Measurements from ENCODE around the gene CLDN16. TPM values are rescaled to one million over a fixed set of nuclear protein-coding genes. Genes with fewer than 3 reads are reported as not detected.

The CLDN16 gene
- total RNA-seq, 1 donor from 2014 or later, result not detected

GRCh38 chr3:190368881-190369280 is 19.1 kb upstream of the CLDN16 start:
- DNase-seq (no peak), ATAC-seq (ENCODE audit: low read depth) (no peak)
- Mint-ChIP-seq H3K4me1 (no peaks in the 10 kb centered on the region), H3K9me3 (no peaks in the 10 kb centered on the region), H3K36me3 (ENCODE audit: low read depth) (no peaks in the 10 kb centered on the region), H3K27ac (no peak overlapping the region), H3K4me3 (no peak overlapping the region), H3K27me3 (no peaks in the 10 kb centered on the region)
- TF ChIP-seq CTCF (IDR thresholded peaks at IDR 0.05), result no peak
- POLR2A ChIA-PET, result no interaction called here
- intact Hi-C loops (cut with micrococcal nuclease), result no loop called here
- CTCF ChIA-PET, result no interaction called here

GRCh38 chr3:190369668-190370295 is 18.2 kb upstream of the CLDN16 start:
- DNase-seq (no peak), ATAC-seq (ENCODE audit: low read depth) (no peak)
- TF ChIP-seq CTCF (IDR thresholded peaks at IDR 0.05), result no peak
- CTCF ChIA-PET, result no interaction called here
- no peaks in the 10 kb centered on the region for H3K36me3 Mint-ChIP-seq (ENCODE audit: low read depth)
- H3K4me1 Mint-ChIP-seq, result no peaks in the 10 kb centered on the region
- H3K9me3 Mint-ChIP-seq, result no peaks in the 10 kb centered on the region
- POLR2A ChIA-PET, result no interaction called here
- no peak overlapping the region for H3K27ac Mint-ChIP-seq
- intact Hi-C loops (cut with micrococcal nuclease), result no loop called here
- no peaks in the 10 kb centered on the region for H3K27me3 Mint-ChIP-seq
- no peak overlapping the region for H3K4me3 Mint-ChIP-seq

GRCh38 chr3:190370369-190370768 is 17.6 kb upstream of the CLDN16 start:
- no peaks in the 10 kb centered on the region for H3K4me1 Mint-ChIP-seq
- no peak overlapping the region for H3K4me3 Mint-ChIP-seq
- H3K27me3 Mint-ChIP-seq, result no peaks in the 10 kb centered on the region
- DNase-seq (no peak), ATAC-seq (ENCODE audit: low read depth) (no peak)
- no peaks in the 10 kb centered on the region for H3K36me3 Mint-ChIP-seq (ENCODE audit: low read depth)
- no peak for TF ChIP-seq CTCF (IDR thresholded peaks at IDR 0.05)
- H3K9me3 Mint-ChIP-seq, result no peaks in the 10 kb centered on the region
- ChIA-PET CTCF (no interaction called here), POLR2A (no interaction called here)
- no peak overlapping the region for H3K27ac Mint-ChIP-seq
- intact Hi-C loops (cut with micrococcal nuclease), result no loop called here

DNA sequence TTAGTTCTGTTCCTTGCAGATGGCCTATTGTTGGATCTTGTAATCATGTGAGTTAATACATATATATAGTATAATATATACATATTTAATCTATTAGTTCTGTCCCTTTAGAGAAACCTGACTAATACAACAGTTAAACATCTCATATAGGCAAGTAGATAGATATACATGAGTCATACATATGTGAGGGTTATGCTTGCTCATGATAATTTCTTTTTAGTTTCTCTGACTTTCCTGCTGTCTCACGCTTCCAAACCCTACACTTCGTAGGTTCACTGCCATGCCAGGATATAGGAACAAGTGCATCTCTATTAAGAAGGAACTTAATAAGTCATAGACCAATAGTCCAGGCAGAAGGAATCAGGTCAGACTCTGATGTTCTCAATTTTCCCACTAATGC is 16.8 kb upstream of the CLDN16 start:
- Mint-ChIP-seq H3K9me3 (no peaks in the 10 kb centered on the region), H3K27ac (no peak overlapping the region), H3K4me1 (no peaks in the 10 kb centered on the region), H3K4me3 (no peak overlapping the region), H3K36me3 (ENCODE audit: low read depth) (no peaks in the 10 kb centered on the region), H3K27me3 (no peaks in the 10 kb centered on the region)
- ATAC-seq (ENCODE audit: low read depth), result no peak
- POLR2A ChIA-PET, result no interaction called here
- no peak for TF ChIP-seq CTCF (IDR thresholded peaks at IDR 0.05)
- no peak for DNase-seq
- intact Hi-C loops (cut with micrococcal nuclease), result no loop called here
- CTCF ChIA-PET, result no interaction called here

DNA sequence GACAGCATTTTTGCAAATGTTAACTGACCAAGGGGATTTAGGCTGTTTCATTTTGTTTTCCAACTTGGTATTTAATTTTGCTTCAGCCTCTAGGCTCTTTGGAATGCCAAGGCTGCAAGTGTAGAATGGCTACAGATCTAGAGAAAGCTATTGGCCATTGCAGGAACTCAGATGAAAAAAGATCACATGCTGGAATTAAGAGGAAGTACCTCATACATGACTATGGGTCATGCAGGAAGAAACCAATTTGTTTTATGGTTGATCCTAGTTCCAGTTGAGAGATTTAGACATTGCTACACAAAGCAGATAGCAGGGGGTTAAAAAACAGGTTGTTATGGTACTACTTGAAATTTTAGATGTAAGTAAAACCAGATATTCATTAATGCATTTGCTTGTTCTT is 12.7 kb upstream of the CLDN16 start:
- intact Hi-C loops (cut with micrococcal nuclease), result no loop called here
- Mint-ChIP-seq H3K36me3 (ENCODE audit: low read depth) (no peaks in the 10 kb centered on the region), H3K27me3 (no peaks in the 10 kb centered on the region), H3K4me3 (no peak overlapping the region), H3K27ac (no peak overlapping the region), H3K4me1 (no peaks in the 10 kb centered on the region), H3K9me3 (no peaks in the 10 kb centered on the region)
- TF ChIP-seq CTCF (IDR thresholded peaks at IDR 0.05), result no peak
- ChIA-PET CTCF (no interaction called here), POLR2A (no interaction called here)
- ATAC-seq (ENCODE audit: low read depth) (no peak), DNase-seq (no peak)
